Mesenchymal stem cell (in vitro differentiated cells and primary cell): ENCODE measurements around the gene NIPAL3.

Experiments
- DNase-seq: peaks from one replicate; pipeline ENCODE4 v3.0.0-alpha.2; 2013
- H2AFZ ChIP-seq: one replicate; pipeline ENCODE4 v1.6.1; 2013; ENCODE audit warnings: low read depth, mild to moderate bottlenecking, control low read depth, inconsistent platforms, low read length, moderate library complexity
- H2AK5ac ChIP-seq: 2 replicates; pipeline ENCODE4 v1.6.1; 2013; ENCODE audit warnings: low read length, moderate library complexity, mild to moderate bottlenecking, inconsistent platforms; ENCODE audit not compliant: severe bottlenecking
- H2BK120ac ChIP-seq: one replicate; pipeline ENCODE4 v1.6.1; 2013; ENCODE audit warnings: low read depth, mild to moderate bottlenecking, inconsistent platforms, low read length, moderate library complexity
- H2BK12ac ChIP-seq, 2 experiments: one replicate each; pipeline ENCODE4 v1.6.1; 2013; ENCODE audit warnings: inconsistent platforms in 2 of 2, low read length in 2 of 2, mild to moderate bottlenecking in 2 of 2, moderate library complexity in 2 of 2, control low read depth in 1 of 2
- H2BK15ac ChIP-seq: one replicate; pipeline ENCODE4 v1.6.1; 2013; ENCODE audit warnings: mild to moderate bottlenecking, low read depth, inconsistent platforms; ENCODE audit not compliant: poor library complexity, severe bottlenecking
- H2BK5ac ChIP-seq: 2 replicates; pipeline ENCODE4 v1.6.1; 2013; ENCODE audit warnings: low read depth, mild to moderate bottlenecking, low read length, control low read depth, inconsistent platforms; ENCODE audit not compliant: poor library complexity, severe bottlenecking
- H3K14ac ChIP-seq, 2 experiments: one replicate each; pipeline ENCODE4 v1.6.1; 2013; ENCODE audit warnings: inconsistent platforms in 2 of 2, low read length in 2 of 2, control low read depth in 1 of 2, mild to moderate bottlenecking in 1 of 2, moderate library complexity in 1 of 2
- H3K18ac ChIP-seq, 2 experiments: one replicate each; pipeline ENCODE4 v1.6.1; 2013; ENCODE audit warnings: inconsistent platforms in 2 of 2, low read length in 2 of 2, control low read depth in 1 of 2, low read depth in 1 of 2, mild to moderate bottlenecking in 1 of 2
- H3K23ac ChIP-seq, 2 experiments: one replicate each; pipeline ENCODE4 v1.6.1; 2013; ENCODE audit warnings: inconsistent platforms in 2 of 2, low read length in 2 of 2, mild to moderate bottlenecking in 2 of 2, moderate library complexity in 2 of 2, control low read depth in 1 of 2
- H3K27ac ChIP-seq: 2 replicates; pipeline ENCODE4 v1.5.1; 2013; ENCODE audit warnings: mild to moderate bottlenecking, moderate library complexity, low read length, control low read depth, inconsistent platforms; ENCODE audit not compliant: poor library complexity, severe bottlenecking
- H3K27me3 ChIP-seq, 2 experiments: 2 replicates each; pipeline versions ENCODE4 v1.6.1 to v1.7.0; 2013; ENCODE audit warnings: low read length in 2 of 2, mild to moderate bottlenecking in 2 of 2, moderate library complexity in 2 of 2, control low read depth in 1 of 2, inconsistent platforms in 1 of 2; ENCODE audit not compliant: control insufficient read depth in 1 of 2, insufficient read depth in 1 of 2
- H3K36me3 ChIP-seq, 2 experiments: 2 replicates each; pipeline versions ENCODE4 v1.6.1 to v1.7.0; 2013; ENCODE audit warnings: low read length in 2 of 2, control low read depth in 1 of 2, inconsistent platforms in 1 of 2, low read depth in 1 of 2, mild to moderate bottlenecking in 1 of 2; ENCODE audit not compliant: insufficient read depth in 2 of 2, control insufficient read depth in 1 of 2
- H3K4ac ChIP-seq, 2 experiments: one replicate each; pipeline ENCODE4 v1.6.1; 2013; ENCODE audit warnings: inconsistent platforms in 2 of 2, low read length in 2 of 2, mild to moderate bottlenecking in 2 of 2, moderate library complexity in 2 of 2, control low read depth in 1 of 2, low read depth in 1 of 2
- H3K4me1 ChIP-seq: 2 replicates; pipeline ENCODE4 v1.6.1; 2013; ENCODE audit warnings: low read depth, low read length, control low read depth; ENCODE audit not compliant: control insufficient read depth, insufficient read depth
- H3K4me2 ChIP-seq: 2 replicates; pipeline ENCODE4 v1.6.1; 2013; ENCODE audit warnings: low read length, mild to moderate bottlenecking, inconsistent platforms; ENCODE audit not compliant: poor library complexity, severe bottlenecking
- H3K4me3 ChIP-seq, 2 experiments: 2 replicates each; pipeline versions ENCODE4 v1.5.1 to v1.7.0; 2013; ENCODE audit warnings: low read length in 2 of 2, mild to moderate bottlenecking in 2 of 2, control low read depth in 1 of 2, low read depth in 1 of 2; ENCODE audit not compliant: insufficient read depth in 1 of 2
- H3K79me1 ChIP-seq: replicated peaks from 2 replicates; pipeline ENCODE4 v1.6.1; 2013; ENCODE audit warnings: mild to moderate bottlenecking, control low read depth, low read length, inconsistent platforms; ENCODE audit not compliant: poor library complexity, severe bottlenecking
- H3K9ac ChIP-seq: 2 replicates; pipeline ENCODE4 v1.7.0; 2013; ENCODE audit warnings: mild to moderate bottlenecking, low read length, moderate library complexity
- H3K9me3 ChIP-seq: 2 replicates; pipeline ENCODE4 v1.7.0; 2013; ENCODE audit warnings: mild to moderate bottlenecking, low read length; ENCODE audit not compliant: control insufficient read depth
- H4K8ac ChIP-seq: one replicate; pipeline ENCODE4 v1.6.1; 2013; ENCODE audit warnings: inconsistent platforms, mild to moderate bottlenecking, low read length, moderate library complexity
- H4K91ac ChIP-seq: one replicate; pipeline ENCODE4 v1.6.1; 2013; ENCODE audit warnings: mild to moderate bottlenecking, low read length, inconsistent platforms
- WGBS: methylation state at CpG from one replicate; pipeline ENCODE4 v1.1.7; 2013; ENCODE audit warnings: mixed read lengths; 5-methylcytosine and 5-hydroxymethylcytosine counted together

The NIPAL3 gene

DNA sequence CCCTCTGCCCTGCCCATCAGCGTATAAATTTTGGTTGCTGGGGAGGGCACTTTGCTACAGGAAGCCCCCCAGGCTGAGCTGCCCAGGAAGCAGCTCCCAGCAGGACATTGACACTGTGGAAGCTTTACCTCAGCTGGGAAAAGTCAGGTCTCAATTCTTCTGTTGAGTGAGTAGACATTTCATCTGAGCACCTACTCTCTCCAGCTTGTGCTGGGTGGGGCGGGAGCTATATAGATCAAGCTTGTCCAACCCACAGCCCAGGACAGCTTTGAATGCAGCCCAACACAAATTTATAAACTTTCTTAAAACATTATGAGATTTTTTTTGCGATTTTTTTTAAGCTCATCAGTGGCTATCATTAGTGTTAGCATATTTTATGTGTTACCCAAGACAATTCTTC lies 9.4 kb downstream of the NIPAL3 start:
- H2BK15ac ChIP-seq = no peak overlapping the region
- no peak overlapping the region for H3K18ac ChIP-seq
- H2BK120ac ChIP-seq = no peak overlapping the region
- H3K27me3 ChIP-seq = no peaks in the 10 kb centered on the region
- no peak overlapping the region for H3K4ac ChIP-seq
- H2AFZ ChIP-seq = no peak overlapping the region
- H3K4me3 ChIP-seq = no peak overlapping the region
- H3K27ac ChIP-seq = no peak overlapping the region
- H3K9me3 ChIP-seq = no peaks in the 10 kb centered on the region
- no peak overlapping the region for H3K4me2 ChIP-seq
- no peak for DNase-seq
- H2BK5ac ChIP-seq = no peak overlapping the region
- H3K9ac ChIP-seq = no peak overlapping the region
- peaks cover 3% of the 10 kb centered on the region for H3K79me1 ChIP-seq
- H2AK5ac ChIP-seq = no peak overlapping the region
- WGBS = 96% methylated on average over 2 of the region's 3 CpGs
- no peak overlapping the region for H4K91ac ChIP-seq
- no peak overlapping the region for H3K23ac ChIP-seq
- H4K8ac ChIP-seq = no peak overlapping the region
- H2BK12ac ChIP-seq = no peak overlapping the region
- H3K4me1 ChIP-seq = peaks cover 1% of the 10 kb centered on the region
- peaks cover 9 to 19% of the 10 kb centered on the region in 2 experiments for H3K36me3 ChIP-seq
- no peak overlapping the region for H3K14ac ChIP-seq

DNA sequence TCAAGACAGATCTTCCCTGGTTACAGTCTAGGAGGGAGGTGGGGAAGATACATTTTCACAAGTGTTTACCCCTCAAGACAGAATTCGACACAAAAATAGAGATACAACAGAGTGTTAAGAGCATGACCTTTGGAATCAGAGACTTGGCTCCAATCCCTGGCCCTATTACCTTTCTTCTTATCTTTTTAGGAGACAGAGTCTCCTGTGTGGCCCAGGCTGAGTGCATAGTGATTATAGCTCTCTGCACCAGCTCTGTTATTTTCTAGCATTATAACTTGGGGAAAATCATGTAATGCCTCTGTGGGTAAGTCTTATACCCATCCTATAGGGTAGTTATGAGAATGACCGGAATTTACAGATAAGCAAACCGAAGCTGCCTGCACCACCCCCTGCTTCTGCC lies 9.8 kb downstream of the NIPAL3 start:
- H3K4me3 ChIP-seq = no peak overlapping the region
- H2AFZ ChIP-seq = no peak overlapping the region
- H2BK120ac ChIP-seq = no peak overlapping the region
- H3K79me1 ChIP-seq = peaks cover 3% of the 10 kb centered on the region
- no peak overlapping the region for H2BK5ac ChIP-seq
- H3K4ac ChIP-seq = no peak overlapping the region
- DNase-seq = no peak
- no peak overlapping the region for H2BK15ac ChIP-seq
- H3K18ac ChIP-seq = no peak overlapping the region
- H2BK12ac ChIP-seq = no peak overlapping the region
- H3K27ac ChIP-seq = no peak overlapping the region
- no peaks in the 10 kb centered on the region for H3K9me3 ChIP-seq
- H3K4me2 ChIP-seq = no peak overlapping the region
- peaks cover 1% of the 10 kb centered on the region for H3K4me1 ChIP-seq
- H4K8ac ChIP-seq = no peak overlapping the region
- H2AK5ac ChIP-seq = no peak overlapping the region
- 96% methylated on average over 2 of the region's 3 CpGs for WGBS
- H3K27me3 ChIP-seq = no peaks in the 10 kb centered on the region
- no peak overlapping the region for H3K9ac ChIP-seq
- H3K23ac ChIP-seq = no peak overlapping the region
- H3K36me3 ChIP-seq = peaks cover 9 to 19% of the 10 kb centered on the region in 2 experiments
- H3K14ac ChIP-seq = no peak overlapping the region
- H4K91ac ChIP-seq = no peak overlapping the region

DNA sequence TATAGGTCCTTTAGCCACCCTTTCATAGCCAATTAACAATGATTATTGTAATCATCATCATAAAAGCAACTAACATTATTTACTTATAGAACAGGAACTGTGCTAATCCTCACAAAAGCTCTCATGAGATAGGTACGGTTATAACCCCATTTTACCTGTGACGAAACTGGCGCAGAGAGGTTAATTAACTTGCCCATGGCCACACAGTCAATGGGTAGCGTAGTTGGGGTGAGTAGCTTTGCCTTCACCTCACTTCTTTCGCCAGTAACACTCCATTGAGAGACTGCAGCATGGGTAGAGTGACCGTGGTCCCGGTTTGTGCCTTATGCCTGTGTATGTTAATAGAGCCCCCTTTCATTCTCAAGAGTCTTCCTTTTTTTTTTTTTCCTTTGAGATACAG lies 10.3 kb downstream of the NIPAL3 start:
- no peak overlapping the region for H3K9ac ChIP-seq
- no peak overlapping the region for H2BK120ac ChIP-seq
- no peaks in the 10 kb centered on the region for H3K9me3 ChIP-seq
- DNase-seq = no peak
- no peak overlapping the region for H4K8ac ChIP-seq
- no peak overlapping the region for H3K27ac ChIP-seq
- H2AK5ac ChIP-seq = no peak overlapping the region
- no peak overlapping the region for H3K4me3 ChIP-seq
- no peak overlapping the region for H3K4ac ChIP-seq
- no peak overlapping the region for H3K4me2 ChIP-seq
- no peak overlapping the region for H2BK5ac ChIP-seq
- H4K91ac ChIP-seq = no peak overlapping the region
- WGBS = 93% methylated on average over 7 of the region's 7 CpGs
- H3K79me1 ChIP-seq = peaks cover 3% of the 10 kb centered on the region
- H2BK12ac ChIP-seq = no peak overlapping the region
- H3K23ac ChIP-seq = no peak overlapping the region
- no peaks in the 10 kb centered on the region for H3K27me3 ChIP-seq
- H3K14ac ChIP-seq = no peak overlapping the region
- no peak overlapping the region for H3K18ac ChIP-seq
- peaks cover 9 to 19% of the 10 kb centered on the region in 2 experiments for H3K36me3 ChIP-seq
- no peak overlapping the region for H2BK15ac ChIP-seq
- peaks cover 1% of the 10 kb centered on the region for H3K4me1 ChIP-seq
- H2AFZ ChIP-seq = no peak overlapping the region

DNA sequence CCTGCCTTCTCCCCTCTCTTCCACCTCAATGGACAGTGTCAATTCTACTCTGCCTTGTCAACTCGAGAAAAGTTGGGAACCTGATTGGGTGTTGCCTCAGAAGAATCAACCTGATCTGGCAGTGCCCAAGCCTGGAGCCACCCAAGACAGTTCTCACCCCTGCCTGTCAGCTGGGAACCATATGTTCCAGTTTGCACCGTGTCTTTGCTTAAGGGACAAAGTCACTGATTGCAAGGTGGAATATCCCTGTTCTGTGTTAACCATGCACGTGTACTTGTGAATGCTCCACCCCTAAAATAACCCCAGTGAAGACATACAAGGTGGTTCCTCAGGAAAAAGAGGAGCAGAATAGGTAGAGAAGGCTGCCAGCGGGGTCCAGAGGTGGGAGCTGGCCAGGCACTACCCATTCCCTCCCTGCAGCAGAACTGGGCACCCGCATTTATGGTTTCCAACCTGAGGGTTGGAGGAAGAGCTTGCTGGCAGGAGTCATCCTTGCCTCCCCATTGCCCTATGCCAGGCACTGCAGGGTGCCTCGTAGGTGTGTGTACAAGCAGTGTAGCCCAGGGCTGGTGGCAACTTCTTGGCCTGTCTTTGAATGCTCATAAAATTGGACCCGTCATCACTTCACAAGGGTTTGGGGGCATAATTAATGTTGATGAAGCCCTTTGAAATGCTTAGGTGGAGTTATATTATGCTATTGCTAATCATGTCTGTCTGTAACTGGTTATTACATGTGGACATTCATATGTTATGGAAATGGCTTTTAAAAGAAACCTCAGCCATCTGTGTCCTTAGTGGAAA lies 11.3 kb downstream of the NIPAL3 start:
- H2BK15ac ChIP-seq = no peak overlapping the region
- no peak overlapping the region for H3K14ac ChIP-seq
- H3K9me3 ChIP-seq = no peaks in the 10 kb centered on the region
- WGBS = 97% methylated on average over 6 of the region's 7 CpGs
- no peak overlapping the region for H3K27ac ChIP-seq
- H3K18ac ChIP-seq = no peak overlapping the region
- no peak overlapping the region for H2BK120ac ChIP-seq
- H2AK5ac ChIP-seq = no peak overlapping the region
- no peak overlapping the region for H3K23ac ChIP-seq
- H4K91ac ChIP-seq = no peak overlapping the region
- no peak overlapping the region for H3K4ac ChIP-seq
- H4K8ac ChIP-seq = no peak overlapping the region
- DNase-seq = no peak
- no peak overlapping the region for H2BK12ac ChIP-seq
- H3K9ac ChIP-seq = no peak overlapping the region
- no peak overlapping the region for H2AFZ ChIP-seq
- H3K4me2 ChIP-seq = no peak overlapping the region
- peaks cover 1% of the 10 kb centered on the region for H3K4me1 ChIP-seq
- no peaks in the 10 kb centered on the region for H3K27me3 ChIP-seq
- H3K79me1 ChIP-seq = peaks cover 3% of the 10 kb centered on the region
- H3K4me3 ChIP-seq = no peak overlapping the region
- H3K36me3 ChIP-seq = peaks cover 4 to 11% of the 10 kb centered on the region in 2 experiments
- no peak overlapping the region for H2BK5ac ChIP-seq
